GM18909 (cell line): Measurements from ENCODE around the gene RPAP3.
"Not testable (repeated sequence)": the region's sequence is repeated elsewhere in the genome, so short reads cannot be mapped to it uniquely, and the experiment has no call there.

Experiments
- ATAC-seq: cut with Tn5 transposase; IDR thresholded peaks from one replicate; pipeline ENCODE4 v1.9.1; 2021; ENCODE audit warnings: mild to moderate bottlenecking; ENCODE audit not compliant: unreplicated experiment, poor library complexity

Gene RPAP3

GRCh38 chr12:47687636-47688035 lies 18.2 kb downstream of the RPAP3 start:
- no peak for ATAC-seq

GRCh38 chr12:47686645-47687240 lies 19.1 kb downstream of the RPAP3 start:
- ATAC-seq: peak; percentile 54

GRCh38 chr12:47679785-47680184 lies 26.0 kb downstream of the RPAP3 start:
- ATAC-seq: no peak

- ATAC-seq: no peak
Measured at GRCh38 chr12:47672068-47672467, 33.8 kb downstream of the RPAP3 start.

- not testable (repeated sequence) for ATAC-seq
Measured at GRCh38 chr12:47667935-47668334, 37.9 kb downstream of the RPAP3 start.

GRCh38 chr12:47652521-47653234 lies 53.2 kb downstream of the RPAP3 start:
- ATAC-seq: no peak

- ATAC-seq: peak; percentile 76
Measured at GRCh38 chr12:47651368-47652254, 54.2 kb downstream of the RPAP3 start.

GRCh38 chr12:47650469-47650868 lies 55.4 kb downstream of the RPAP3 start:
- peak; percentile 67 for ATAC-seq

GRCh38 chr12:47649381-47649780 lies 56.4 kb downstream of the RPAP3 start:
- ATAC-seq: no peak

GRCh38 chr12:47648056-47648579 lies 57.7 kb downstream of the RPAP3 start:
- ATAC-seq: no peak

GRCh38 chr12:47642310-47642709 lies 63.5 kb downstream of the RPAP3 start:
- ATAC-seq: not testable (repeated sequence)

- no peak for ATAC-seq
Measured at GRCh38 chr12:47636908-47637780, 68.7 kb downstream of the RPAP3 start.

- not testable (repeated sequence) for ATAC-seq
Measured at GRCh38 chr12:47635770-47636169, 70.1 kb downstream of the RPAP3 start.

- ATAC-seq: no peak
Measured at GRCh38 chr12:47634127-47634526, 71.7 kb downstream of the RPAP3 start.

GRCh38 chr12:47621960-47622359 lies 83.9 kb downstream of the RPAP3 start:
- ATAC-seq: no peak

- no peak for ATAC-seq
Measured at GRCh38 chr12:47617476-47617875, 88.4 kb downstream of the RPAP3 start.

GRCh38 chr12:47616440-47616839 lies 89.4 kb downstream of the RPAP3 start:
- ATAC-seq: no peak

GRCh38 chr12:47615711-47616110 lies 90.1 kb downstream of the RPAP3 start:
- ATAC-seq: no peak

GRCh38 chr12:47614521-47614920 lies 91.3 kb downstream of the RPAP3 start:
- no peak for ATAC-seq

GRCh38 chr12:47612953-47613352 lies 92.9 kb downstream of the RPAP3 start:
- no peak for ATAC-seq
